Measurements from ENCODE around the gene CFAP61.

CFAP61 gene

DNA sequence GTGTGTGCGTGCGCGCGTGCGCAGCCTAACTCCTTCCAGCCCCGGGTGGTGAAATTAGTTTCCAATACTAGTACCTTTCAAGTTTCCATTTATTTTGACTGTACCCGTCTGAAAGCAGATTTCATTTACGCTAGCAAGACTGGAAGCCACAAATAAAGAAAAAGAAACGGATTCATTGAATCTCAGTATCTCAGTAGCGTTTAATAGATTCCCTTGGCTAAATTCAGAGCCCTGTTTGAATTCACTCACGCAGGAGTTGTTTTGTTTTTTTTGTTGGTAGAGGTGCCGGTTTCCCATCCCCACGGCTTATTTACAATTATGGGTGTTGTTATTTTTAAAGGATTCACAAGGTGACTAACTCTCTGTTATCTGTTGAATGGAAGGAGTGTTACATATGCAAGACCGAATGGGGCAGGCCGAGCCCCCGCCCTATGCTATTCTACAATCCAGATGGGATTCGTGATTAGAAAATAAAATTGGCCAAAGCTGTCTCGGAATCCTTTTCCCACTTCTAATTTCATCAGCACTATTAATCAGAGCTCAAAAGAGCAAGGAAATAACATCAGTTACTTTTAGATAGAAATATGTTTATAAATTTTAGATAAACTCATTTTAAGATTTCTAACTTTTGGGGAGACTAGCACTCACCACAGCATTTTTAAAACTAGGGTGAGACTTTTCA is 313.3 kb downstream of the CFAP61 start:
- TF ChIP-seq, protein P1, sequence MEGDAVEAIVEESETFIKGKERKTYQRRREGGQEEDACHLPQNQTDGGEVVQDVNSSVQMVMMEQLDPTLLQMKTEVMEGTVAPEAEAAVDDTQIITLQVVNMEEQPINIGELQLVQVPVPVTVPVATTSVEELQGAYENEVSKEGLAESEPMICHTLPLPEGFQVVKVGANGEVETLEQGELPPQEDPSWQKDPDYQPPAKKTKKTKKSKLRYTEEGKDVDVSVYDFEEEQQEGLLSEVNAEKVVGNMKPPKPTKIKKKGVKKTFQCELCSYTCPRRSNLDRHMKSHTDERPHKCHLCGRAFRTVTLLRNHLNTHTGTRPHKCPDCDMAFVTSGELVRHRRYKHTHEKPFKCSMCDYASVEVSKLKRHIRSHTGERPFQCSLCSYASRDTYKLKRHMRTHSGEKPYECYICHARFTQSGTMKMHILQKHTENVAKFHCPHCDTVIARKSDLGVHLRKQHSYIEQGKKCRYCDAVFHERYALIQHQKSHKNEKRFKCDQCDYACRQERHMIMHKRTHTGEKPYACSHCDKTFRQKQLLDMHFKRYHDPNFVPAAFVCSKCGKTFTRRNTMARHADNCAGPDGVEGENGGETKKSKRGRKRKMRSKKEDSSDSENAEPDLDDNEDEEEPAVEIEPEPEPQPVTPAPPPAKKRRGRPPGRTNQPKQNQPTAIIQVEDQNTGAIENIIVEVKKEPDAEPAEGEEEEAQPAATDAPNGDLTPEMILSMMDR (IDR thresholded peaks at IDR 0.05; ENCODE audit: low read depth, low read length), result no peak
- no peak for DNase-seq (ENCODE audit: low read depth, low spot score)
- no peak overlapping the region for H3K4me3 ChIP-seq (ENCODE audit: low read depth, low read length)
- in situ Hi-C loops (cut with HindIII; ENCODE audit: low sequenced_read_pairs), result no loop called here

- no peak for DNase-seq (ENCODE audit: low read depth, low spot score)
- no peak overlapping the region for H3K4me3 ChIP-seq (ENCODE audit: low read depth, low read length)
- TF ChIP-seq, protein P1 (IDR thresholded peaks at IDR 0.05; ENCODE audit: low read depth, low read length), result no peak
- in situ Hi-C loops (cut with HindIII; ENCODE audit: low sequenced_read_pairs), result no loop called here
These were observed 314.2 kb downstream of the CFAP61 start for GRCh38 chr20:20366551-20366875.

- TF ChIP-seq, protein P1 (IDR thresholded peaks at IDR 0.05; ENCODE audit: low read depth, low read length), result no peak
- no peak for DNase-seq (ENCODE audit: low read depth, low spot score)
- in situ Hi-C loops (cut with HindIII; ENCODE audit: low sequenced_read_pairs), result no loop called here
- H3K4me3 ChIP-seq (ENCODE audit: low read depth, low read length), result no peak overlapping the region
These were observed 314.7 kb downstream of the CFAP61 start for GRCh38 chr20:20366876-20367574.

- TF ChIP-seq, protein P1 (IDR thresholded peaks at IDR 0.05; ENCODE audit: low read depth, low read length), result no peak
- DNase-seq (ENCODE audit: low read depth, low spot score), result no peak
- H3K4me3 ChIP-seq (ENCODE audit: low read depth, low read length), result no peak within 1 kb of the TSS
- in situ Hi-C loops (cut with HindIII; ENCODE audit: low sequenced_read_pairs), result no loop called here
These were observed 315.5 kb downstream of the CFAP61 start, which contains the start of gene INSM1 for GRCh38 chr20:20367575-20368417. Gene INSM1, plus strand, starts transcription at chr20:20368104. Its CDS starts 164 bp downstream, at chr20:20368268.

DNA sequence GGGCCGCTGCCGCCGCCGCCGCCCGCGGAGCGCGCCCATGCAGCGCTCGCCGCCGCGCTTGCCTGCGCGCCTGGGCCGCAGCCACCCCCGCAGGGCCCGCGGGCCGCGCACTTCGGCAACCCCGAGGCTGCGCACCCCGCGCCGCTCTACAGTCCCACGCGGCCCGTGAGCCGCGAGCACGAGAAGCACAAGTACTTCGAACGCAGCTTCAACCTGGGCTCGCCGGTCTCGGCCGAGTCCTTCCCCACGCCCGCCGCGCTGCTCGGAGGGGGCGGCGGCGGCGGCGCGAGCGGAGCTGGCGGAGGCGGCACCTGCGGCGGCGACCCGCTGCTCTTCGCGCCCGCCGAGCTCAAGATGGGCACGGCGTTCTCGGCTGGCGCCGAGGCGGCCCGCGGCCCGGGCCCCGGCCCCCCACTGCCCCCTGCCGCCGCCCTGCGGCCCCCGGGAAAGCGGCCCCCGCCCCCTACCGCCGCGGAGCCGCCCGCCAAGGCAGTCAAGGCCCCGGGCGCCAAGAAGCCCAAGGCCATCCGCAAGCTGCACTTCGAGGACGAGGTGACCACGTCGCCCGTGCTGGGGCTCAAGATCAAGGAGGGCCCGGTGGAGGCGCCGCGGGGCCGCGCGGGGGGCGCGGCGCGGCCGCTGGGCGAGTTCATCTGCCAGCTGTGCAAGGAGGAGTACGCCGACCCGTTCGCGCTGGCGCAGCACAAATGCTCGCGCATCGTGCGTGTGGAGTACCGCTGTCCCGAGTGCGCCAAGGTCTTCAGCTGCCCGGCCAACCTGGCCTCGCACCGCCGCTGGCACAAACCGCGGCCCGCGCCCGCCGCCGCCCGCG is 316.3 kb downstream of the CFAP61 start:
- TF ChIP-seq, protein P1 (IDR thresholded peaks at IDR 0.05; ENCODE audit: low read depth, low read length), result no peak
- H3K4me3 ChIP-seq (ENCODE audit: low read depth, low read length), result no peak overlapping the region
- DNase-seq (ENCODE audit: low read depth, low spot score), result no peak
- in situ Hi-C loops (cut with HindIII; ENCODE audit: low sequenced_read_pairs), result no loop called here

All from astrocyte of the spinal cord (primary cell).